Fibroblast of gingiva (primary cell): ENCODE results near the gene TNXB.

Experiments
- DNase-seq: peaks from one replicate; pipeline ENCODE4 v3.0.0-alpha.2; 2011; ENCODE audit warnings: low read depth

Gene TNXB

DNA sequence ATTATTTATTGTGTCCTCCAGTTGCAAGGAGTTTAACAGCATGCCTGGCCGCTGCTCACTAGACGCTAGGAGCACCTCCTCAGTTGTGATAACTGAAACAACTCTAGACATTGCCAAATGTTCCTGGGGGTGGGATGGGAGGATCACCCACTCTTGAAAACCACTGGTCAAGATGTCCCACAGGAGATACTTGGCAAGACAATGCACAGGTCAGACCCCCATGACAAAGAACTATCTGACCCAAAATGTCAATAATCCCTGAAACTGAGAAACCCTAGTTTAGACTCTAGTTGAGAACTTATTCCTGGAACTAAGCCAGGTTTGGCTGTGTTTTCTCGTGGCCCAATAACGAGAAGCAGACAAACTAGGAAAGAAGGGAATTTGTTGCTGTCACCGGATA is 30.5 kb upstream of the TNXB start:
- no peak for DNase-seq

DNA sequence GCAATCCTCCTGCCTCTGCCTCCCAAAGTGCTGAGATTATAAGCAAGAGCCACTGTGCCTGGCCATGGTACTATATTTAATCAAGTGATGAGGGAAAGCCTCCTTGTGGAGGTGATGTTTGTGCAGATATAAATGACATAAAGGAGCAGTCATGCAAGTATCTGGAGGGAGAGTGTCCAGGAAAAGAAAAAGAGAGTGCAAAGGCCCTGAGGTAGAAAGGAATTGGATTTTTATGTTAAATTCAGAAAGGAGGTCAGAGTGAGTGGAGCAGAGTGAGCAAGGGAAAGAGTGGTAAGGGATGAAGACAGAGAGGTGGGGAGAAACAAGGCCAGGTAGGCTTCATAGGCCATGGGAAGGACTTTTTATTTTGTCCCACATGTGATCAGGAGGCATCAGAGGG is 28.3 kb upstream of the TNXB start:
- no peak for DNase-seq

DNA sequence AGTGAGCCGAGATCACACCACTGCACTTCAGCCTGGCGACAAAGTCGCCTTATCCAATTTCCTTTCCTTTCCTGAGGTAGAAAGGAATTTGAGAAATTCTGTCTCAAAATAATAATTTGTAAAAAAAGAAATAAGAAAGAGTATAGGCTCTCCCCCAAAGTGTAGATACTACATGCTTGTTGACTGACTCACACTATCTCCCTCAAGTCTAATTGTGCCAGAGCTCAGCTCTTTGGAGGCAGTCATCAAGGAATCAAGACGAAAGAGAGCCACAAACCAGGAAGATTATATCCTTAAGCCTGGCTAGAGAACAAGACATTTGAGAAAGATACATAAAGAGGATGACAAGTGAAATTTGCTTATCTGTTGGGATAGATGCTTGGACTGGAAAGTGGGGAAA is 24.6 kb upstream of the TNXB start:
- DNase-seq = no peak

DNA sequence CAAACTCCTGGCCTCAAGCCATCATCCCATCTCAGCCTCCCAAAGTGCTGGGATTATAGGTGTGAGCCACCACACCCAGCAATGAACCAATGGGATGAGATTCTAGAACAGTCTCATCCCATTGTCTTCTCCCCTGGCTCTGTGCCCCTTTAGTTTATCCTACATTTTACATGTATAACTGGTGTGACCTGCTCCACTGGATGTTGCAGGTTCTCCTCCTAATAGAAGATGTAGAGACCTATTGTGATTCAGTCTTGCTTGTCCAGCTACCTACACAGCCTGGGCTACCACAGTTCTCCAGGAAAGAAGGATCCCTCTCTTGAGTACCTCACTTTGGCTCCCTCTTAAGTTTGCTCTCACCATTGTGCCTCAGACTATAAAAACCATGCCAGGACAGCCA is 23.0 kb upstream of the TNXB start:
- DNase-seq = no peak

DNA sequence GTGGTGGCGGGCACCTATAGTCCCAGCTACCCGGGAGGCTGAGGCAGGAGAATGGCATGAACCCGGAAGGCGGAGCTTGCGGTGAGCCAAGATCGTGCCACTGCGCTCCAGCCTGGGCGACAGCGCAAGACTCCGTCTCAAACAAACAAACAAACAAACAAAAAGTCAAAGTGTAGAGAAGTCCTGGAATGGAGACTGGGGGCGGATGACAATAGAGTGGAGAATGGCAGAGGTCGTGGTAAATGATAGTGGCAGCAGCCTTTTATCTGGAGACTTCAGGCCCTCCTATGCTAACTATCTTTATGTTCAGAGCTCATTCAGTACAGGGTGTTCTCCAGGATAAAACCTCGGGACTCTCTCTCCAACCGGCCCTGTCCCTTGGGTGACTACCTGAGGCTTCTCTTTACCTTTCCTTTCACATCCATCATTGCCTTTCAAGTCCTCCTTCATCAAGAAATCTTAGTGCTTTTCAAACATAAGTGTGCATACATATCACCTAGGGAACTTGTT is 22.4 kb upstream of the TNXB start:
- no peak for DNase-seq

DNA sequence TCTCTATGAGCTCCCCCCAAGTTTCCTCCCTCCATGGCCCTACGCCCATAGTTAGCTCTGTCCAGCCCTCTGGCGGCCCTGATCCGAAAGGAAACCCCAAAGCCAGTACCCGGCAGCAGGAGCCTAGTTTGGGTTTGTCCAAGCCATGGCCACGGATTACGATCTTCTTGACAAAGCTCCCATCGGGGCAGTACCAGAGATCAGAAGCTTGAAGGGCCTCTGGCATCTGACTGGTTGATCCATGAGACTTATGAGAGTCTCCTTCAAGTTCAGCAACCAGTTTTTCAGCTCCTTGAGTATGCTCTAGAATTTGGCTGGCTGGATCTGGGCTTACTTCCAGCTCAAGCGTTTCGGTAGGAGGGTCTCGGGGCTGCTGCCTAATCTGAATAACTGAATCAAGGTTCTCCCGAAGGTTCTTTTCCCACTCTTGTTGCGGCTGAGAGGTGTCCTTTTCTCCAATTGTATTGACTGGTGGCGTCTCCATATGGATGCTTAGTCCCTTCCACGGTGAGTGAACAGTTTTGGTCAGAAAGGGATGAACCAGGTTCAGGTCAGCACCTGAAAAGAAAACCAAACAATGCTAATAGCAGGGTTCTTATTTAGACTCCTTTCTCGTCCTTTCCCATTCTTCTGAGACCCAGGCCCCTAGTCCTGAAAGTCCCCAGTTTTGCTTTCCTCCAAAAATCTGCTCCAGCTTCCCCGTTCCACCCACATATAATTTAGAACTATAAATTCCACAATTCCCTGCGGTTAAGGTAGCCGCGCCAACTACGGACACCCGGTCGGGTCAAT is 20.4 kb upstream of the TNXB start:
- no peak for DNase-seq

DNA sequence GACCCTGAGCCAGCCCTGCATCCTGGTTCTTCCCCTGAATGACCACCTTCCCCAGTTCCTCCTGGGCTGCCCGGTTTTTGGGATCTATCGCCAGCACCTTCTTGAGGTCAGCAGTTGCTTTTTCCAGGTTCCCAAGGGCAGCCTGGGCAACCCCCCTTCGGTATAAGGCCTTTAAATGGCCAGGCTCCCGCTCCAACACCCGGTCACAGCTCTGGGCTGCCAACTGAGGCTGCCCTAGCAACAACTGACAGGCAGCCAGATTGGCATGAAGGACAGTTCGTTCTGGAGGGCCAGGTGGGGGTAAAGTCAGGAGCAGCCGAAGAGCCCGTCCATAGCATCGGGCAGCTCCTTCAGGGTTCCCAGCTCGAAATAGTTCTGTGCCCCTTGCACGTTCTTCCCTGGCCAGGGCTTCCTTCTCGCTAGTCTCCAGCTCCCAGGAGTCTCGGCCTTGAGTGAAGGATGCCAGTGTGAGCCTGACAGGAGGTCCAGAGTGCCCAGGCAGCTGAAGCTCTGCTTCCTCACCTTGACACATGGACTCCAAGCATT is 19.7 kb upstream of the TNXB start:
- DNase-seq = no peak

DNA sequence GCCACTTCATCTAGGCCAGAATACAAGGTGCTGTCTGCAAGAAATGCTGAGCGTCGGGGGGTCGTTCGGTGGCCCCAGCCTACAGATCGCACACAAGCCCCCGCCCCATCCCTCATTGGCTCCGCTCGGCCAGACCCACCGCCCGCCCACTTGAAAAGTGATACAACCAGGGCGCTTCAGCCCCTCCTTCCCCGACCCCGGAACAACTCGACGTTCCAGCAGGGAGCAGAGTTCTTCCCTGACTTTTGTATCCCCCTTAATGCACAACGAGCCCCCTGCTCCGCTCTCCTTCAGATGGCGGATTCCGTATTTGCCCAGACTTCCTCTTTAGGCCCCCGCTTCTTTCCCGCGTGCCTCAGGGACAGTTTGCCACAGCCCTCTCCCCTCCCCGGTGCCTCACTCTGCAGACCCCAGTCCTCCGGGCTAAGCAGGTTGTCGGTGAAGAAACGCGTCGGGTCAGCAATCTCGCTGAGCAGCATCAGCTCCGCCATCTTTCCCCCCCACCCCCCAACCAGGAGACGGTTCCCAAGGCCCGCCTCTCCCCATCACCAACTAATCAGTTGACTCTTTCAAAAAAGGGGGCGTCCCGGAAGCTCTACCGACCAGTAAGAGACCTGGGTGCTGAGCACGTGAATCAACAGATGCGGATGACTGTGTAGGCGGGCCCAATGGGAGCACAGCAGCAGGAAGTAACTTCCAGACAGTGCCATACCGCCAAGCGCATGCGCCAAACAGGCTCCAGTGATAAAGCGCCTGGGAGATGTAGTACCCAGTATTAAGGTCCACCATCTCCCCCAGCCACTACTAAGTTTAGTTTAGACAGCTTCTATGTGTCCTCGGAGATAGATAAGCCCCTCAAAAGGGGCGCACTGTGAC is 18.8 kb upstream of the TNXB start, which contains the start of gene ATF6B:
Gene ATF6B, minus strand, starts transcription at position 530 of the 876 bp plus-strand sequence. Its CDS starts 39 bp downstream, at position 491.
- DNase-seq = peak; percentile 100

DNA sequence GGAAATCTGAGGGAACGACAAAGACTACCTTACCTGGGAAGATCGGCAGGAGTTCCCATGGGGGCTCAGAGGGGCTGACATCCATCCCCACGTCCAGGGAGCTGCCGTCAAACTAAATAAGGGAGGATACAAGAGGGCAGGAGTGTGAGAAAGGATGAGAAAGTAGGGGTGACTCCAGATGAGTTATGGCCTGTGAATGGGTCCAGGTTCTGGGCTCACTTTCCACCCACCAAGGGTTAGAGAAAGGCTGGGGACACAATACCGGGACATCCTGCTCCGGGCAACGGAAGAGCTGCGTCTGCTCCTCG is 18.2 kb upstream of the TNXB start:
- DNase-seq = no peak

DNA sequence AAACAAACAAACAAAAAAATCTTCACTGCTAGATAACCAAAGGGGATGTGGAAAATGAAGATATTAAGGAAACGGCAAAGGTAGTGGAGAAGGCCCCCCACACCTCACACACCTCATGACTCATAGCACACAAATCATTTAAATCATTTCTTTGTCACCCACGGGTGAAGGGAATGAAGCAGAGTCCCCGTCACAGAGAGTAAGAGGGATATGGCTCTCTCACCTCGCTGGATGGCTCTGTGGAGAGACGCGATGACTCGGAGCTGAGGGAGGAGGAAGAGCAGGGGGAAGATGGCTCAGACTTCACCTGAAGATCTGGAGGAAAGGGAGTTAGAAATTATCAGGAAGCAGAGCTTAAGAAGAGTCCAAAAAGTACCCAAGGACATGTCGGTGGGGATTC is 17.7 kb upstream of the TNXB start:
- DNase-seq = no peak

DNA sequence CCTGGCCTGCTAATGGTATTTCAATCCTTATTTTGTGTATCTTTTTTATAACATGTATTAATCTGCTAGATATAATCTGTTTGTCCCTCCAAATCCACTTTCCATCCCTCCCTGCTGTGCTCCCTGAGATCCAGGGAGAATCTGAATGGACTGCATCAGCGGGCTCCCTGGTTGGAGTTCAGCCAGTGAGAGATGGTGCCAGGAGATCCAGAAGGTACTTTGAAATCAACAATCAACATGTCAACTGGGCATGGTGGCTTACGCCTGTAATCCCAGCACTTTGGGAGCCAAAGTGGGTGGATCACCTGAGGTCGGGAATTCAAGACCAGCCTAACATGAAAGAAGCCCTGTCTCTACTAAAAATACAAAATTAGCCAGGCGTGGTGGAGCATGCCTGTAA is 14.5 kb upstream of the TNXB start:
- no peak for DNase-seq

DNA sequence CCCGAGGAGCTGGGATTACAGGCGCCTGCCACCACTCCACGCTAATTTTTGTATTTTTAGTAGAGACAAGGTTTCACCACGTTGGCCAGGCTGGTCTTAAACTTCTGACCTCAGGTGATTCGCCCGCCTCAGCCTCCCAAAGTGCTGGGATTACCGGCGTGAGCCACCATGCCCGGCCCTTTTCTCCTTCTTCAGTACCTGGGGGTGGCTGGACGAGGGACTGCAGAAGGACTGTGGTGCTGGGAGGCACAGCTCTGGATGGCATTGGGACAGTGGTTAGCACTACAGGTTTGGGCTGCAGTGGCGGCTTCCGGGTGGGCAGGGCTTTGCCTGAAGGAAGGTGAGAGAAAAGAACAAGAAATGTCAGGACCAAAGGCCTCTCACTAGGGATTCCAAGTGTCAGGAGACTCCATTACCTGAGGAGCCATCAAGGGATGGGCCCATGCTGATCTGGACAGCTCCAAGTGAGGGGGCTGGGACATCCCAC is 11.5 kb upstream of the TNXB start:
- DNase-seq = no peak

DNA sequence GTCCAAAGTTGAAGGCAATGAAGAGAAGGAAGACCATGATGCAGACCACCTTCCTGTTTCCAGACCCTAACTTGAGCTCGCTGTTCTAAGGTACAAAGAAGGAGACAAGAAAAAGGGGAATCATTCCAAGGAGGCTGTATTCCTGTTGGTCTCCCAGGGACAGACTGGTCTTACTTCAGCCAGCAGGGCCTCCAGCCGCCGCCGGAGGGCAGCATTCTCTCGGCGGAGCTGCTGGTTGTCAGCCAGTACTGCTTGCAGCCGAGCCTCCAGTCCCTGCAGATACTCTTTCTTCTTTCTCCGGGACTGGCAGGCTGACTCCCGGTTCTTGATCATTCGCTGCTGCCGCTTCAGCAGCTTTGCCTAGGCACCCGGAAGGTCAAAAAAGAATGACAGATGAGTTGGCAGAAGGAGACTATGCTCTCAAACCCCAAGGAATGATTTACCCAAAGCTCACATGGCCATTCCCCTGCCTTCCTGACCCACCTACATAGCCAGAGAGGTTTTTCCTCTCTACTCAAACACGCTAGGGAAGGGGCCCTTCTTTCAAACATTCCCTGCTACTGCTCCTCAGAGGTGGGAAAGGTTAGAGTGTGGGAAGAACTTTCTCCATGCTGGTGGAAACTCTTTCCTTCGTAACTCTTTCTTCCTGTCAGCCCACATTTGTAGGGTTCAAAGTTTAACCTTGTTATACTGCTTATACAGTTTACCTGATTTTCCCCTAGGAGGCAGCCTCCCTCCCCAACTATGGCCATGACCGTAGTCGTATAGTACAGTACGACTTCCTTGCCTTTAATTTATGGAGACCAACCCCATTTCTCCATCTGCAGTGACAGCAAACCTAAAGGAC is 9.9 kb upstream of the TNXB start:
- peak; percentile 86 for DNase-seq

DNA sequence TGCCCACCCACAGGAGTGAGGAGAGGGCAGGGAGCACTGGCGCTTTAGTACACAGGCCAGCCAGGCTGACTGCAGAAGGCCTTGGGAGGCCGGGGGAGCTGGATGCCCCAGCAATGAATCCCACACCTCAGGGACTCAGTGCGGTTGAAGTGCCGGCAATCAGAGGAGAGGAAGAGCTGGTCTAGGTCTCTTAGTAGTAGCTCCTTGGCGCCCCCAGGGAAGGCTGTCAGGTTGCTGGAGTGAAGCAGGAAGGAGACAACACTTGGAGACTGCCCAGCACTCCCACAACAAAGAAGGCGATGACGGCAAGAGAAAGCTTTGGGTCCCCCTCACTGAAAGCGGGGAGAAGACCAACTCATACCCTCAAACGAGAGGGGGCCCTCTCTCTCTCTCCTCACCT is 8.3 kb upstream of the TNXB start:
- no peak for DNase-seq

DNA sequence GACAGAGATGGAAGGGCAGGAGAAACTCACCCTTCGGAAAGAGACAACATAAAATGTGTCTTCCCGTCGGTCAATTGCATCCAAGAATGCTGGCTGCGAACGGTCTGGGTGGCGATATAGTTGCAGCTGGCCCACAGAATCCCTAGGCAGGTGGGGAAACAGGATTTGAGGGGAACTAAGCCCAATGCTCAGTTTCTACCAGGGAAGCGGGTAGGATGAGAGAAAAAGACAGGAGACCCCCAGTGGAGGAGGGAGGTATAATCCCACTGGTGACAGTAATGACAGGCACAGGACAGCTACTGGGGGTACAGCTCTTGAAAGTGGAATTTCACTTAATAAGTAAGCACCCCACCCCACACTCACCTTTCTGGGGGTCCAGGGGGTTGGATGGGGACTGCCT is 7.5 kb upstream of the TNXB start:
- DNase-seq = no peak

DNA sequence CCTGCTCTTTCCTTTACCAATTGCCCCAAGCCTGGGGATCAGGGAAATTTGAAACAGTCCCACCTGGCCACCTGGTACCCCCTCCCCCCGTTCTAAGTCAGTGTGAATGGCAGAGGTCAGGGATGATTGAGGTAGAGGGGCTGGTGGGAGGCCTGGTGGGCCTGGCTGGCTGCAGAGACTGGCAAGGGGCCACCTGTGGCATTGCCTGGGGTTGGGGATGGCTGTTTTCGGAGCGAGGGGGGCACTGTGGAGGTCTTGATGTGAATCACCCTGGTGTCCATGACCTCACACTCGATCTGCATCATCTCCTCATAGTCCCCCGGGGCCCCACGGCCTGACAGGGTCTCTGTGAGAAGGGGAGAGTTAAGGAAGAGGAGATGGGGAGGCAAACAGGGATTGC is 6.5 kb upstream of the TNXB start:
- no peak for DNase-seq

DNA sequence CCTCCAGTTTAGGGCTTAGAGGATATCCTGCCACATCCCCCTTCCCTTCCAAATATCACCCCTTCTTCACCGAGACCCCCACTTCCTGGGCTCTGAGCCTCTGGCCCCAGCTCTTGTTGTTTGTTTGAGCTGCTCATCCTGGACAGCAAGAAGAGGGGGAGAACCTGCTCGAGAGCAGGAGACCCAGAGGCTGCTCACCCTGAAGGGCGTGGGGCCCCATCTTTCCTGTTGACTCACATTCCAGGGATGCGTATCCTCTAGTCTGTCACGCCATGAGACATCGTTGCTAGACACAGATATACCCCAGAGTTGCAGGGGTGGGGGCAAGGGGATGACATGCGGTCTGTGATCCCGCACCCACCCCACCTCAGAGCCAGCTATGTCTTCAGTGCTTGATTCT is 5.7 kb upstream of the TNXB start:
- DNase-seq = peak; percentile 34

DNA sequence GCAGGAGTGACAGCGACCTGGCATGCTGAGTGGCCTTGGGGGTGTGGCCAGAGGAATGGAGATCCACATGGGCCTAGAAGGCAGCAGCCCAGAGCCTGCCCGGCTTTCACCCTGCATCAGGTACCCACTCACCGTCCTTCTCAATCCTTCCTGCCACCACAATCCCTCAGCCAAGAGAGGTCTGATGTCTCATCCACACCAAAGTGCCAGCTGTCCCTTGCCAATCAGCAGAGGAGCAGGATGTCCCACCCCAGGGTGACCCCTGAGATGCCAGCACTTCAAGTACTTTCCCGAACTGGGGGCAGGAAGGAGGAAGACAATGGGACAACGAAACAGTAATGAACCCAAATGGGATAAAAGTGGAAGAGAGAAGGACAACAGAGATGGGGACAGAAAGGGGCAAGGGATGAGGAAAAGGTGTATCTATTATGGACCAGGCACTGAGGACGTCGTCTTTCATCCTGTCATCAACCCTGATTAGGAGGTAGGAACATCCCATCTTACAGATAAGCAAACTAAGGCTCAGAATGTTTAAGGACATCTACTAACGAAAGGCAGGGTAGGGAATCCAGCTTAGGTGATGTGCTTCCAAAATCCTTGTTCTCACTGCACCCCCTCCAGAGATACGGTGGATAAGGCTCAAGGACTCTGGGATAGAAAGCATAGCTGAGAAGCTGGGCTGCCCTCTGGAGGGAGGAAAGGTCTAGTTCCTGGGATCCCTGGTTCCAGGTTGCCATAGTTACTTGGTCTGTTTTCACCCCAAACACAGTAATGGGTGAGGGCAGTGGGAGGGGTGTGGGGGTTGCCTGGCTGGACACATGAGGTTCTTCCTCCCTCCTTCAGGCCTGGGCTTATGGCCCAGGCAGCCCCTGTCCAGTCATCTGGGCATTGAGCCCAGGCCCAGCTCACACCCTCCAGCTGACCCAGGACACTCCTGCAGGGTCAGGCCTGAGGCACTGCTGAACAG is 4.5 kb upstream of the TNXB start:
- peak; percentile 98 for DNase-seq

DNA sequence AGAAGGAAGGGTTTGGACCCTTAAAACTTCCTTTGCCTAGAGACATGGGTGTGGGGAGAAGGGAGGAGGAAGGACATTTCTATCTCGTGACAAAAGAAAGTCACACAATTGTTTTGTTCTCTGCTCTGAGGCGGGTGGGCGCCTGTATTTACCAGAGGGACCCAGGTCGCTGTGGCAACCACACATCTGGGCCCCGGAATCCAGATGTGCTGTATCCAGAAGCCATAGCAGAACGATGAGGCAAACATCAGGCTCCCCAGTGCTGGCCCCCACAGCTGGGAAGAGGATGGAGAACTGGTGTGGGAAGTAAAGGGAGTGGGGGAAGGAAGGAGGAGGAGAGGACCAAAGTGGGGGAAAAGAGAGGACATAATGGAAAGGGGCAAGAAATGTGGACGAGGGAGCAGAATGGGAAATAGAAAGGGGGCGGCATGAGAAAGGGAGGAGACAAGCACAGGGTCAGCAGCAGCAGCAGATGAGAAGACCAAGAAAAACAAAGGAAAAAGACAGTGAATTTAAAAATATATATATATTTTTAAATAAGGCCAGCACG is 3.4 kb upstream of the TNXB start:
- peak; percentile 40 for DNase-seq

DNA sequence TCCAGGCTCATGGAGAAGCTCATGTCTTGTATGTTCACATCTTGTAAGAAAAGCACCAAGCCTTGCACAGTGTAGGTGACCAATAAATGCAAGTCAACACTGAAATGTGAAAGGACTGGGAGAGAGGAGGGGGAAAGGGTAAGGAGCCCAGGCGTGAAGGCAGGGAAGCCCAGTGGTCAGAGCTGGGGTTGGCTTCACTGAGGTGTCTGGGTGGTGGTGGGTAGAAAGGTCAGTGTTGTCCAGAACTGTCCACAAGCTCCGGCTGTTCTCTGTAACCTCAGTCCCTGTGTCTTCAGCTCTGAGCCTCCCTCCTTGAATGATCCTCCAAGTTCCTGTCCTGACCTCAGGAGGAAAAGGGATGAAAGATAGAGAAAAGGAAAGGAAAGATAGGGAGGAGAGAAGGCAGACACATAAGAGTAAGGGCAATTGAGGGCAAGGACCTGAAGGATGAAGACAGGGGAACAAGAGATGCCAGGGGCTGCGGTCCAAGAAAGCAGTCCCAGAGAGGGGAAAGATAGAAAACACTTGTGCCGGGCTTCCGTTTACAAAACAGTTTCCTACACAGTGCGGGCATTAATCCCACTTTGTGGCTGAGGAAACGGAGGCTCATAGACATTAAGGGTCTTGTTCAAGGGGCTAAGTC is 2.4 kb upstream of the TNXB start:
- no peak for DNase-seq
